ENCODE data around the gene ZNF765.
A peak's percentile ranks its signal among the peaks of the same experiment; 100 is the strongest.
"Not testable (repeated sequence)": the region's sequence is repeated elsewhere in the genome, so short reads cannot be mapped to it uniquely, and the experiment has no call there.

The ZNF765 gene

GRCh38 chr19:53422551-53422950 is 27.6 kb downstream of the ZNF765 start:
- DNase-seq (ENCODE audit: low read depth) = no peak

- DNase-seq (ENCODE audit: low read depth) = not testable (repeated sequence)
Observed at GRCh38 chr19:53423074-53423473, 28.1 kb downstream of the ZNF765 start.

- not testable (repeated sequence) for DNase-seq (ENCODE audit: low read depth)
Observed at GRCh38 chr19:53423680-53424079, 28.7 kb downstream of the ZNF765 start.

- peak; percentile 51 for DNase-seq (ENCODE audit: low read depth)
Observed at GRCh38 chr19:53424968-53425597, 30.1 kb downstream of the ZNF765 start.

- DNase-seq (ENCODE audit: low read depth) = peak; percentile 97
Observed at GRCh38 chr19:53431399-53432087, 36.6 kb downstream of the ZNF765 start, which contains the start of gene ZNF761. ZNF761 (plus strand) TSS chr19:53431984; CDS start chr19:53447269, 15,285 bp downstream.

GRCh38 chr19:53432088-53432661 is 37.2 kb downstream of the ZNF765 start:
- DNase-seq (ENCODE audit: low read depth) = no peak

- DNase-seq (ENCODE audit: low read depth) = not testable (repeated sequence)
Observed at GRCh38 chr19:53443809-53444208, 48.9 kb downstream of the ZNF765 start.

GRCh38 chr19:53447196-53447595 is 52.2 kb downstream of the ZNF765 start:
- not testable (repeated sequence) for DNase-seq (ENCODE audit: low read depth)

- no peak for DNase-seq (ENCODE audit: low read depth)
Observed at GRCh38 chr19:53455828-53456227, 60.9 kb downstream of the ZNF765 start.

GRCh38 chr19:53460131-53460721 is 65.3 kb downstream of the ZNF765 start:
- DNase-seq (ENCODE audit: low read depth) = not testable (repeated sequence)

- no peak for DNase-seq (ENCODE audit: low read depth)
Observed at GRCh38 chr19:53461866-53462265, 66.9 kb downstream of the ZNF765 start.

GRCh38 chr19:53462861-53463260 is 67.9 kb downstream of the ZNF765 start:
- DNase-seq (ENCODE audit: low read depth) = no peak

- no peak for DNase-seq (ENCODE audit: low read depth)
Observed at GRCh38 chr19:53463263-53463662, 68.3 kb downstream of the ZNF765 start.

GRCh38 chr19:53466726-53467484 is 72.0 kb downstream of the ZNF765 start:
- DNase-seq (ENCODE audit: low read depth) = no peak

GRCh38 chr19:53467485-53468262 is 72.7 kb downstream of the ZNF765 start, which contains the start of gene ZNF813:
ZNF813 (plus strand) TSS chr19:53467733; CDS start chr19:53483823, 16,090 bp downstream.
- peak; percentile 93 for DNase-seq (ENCODE audit: low read depth)

- DNase-seq (ENCODE audit: low read depth) = not testable (repeated sequence)
Observed at GRCh38 chr19:53468628-53469027, 73.7 kb downstream of the ZNF765 start.

- no peak for DNase-seq (ENCODE audit: low read depth)
Observed at GRCh38 chr19:53471916-53472315, 77.0 kb downstream of the ZNF765 start.

- not testable (repeated sequence) for DNase-seq (ENCODE audit: low read depth)
Observed at GRCh38 chr19:53474832-53475231, 79.9 kb downstream of the ZNF765 start.

GRCh38 chr19:53475470-53475869 is 80.5 kb downstream of the ZNF765 start:
- not testable (repeated sequence) for DNase-seq (ENCODE audit: low read depth)
